SK-N-MC (cell line): ENCODE measurements around the gene INTS14.

Experiments
- EZH2 ChIP-seq: fragments of 200-600 bp; sonication (generic); IDR thresholded peaks from one replicate; pipeline ENCODE4 v1.6.1; 2017; ENCODE audit warnings: antibody characterized with exemption
- FOXP2 ChIP-seq: optimal IDR thresholded peaks from 2 replicates; pipeline ENCODE3; 2011; ENCODE audit warnings: mild to moderate bottlenecking, moderate library complexity; ENCODE audit not compliant: insufficient read depth; ENCODE audit errors: extremely low read length, control extremely low read depth
- POLR2AphosphoS5 ChIP-seq: IDR thresholded peaks from 2 replicates; pipeline ENCODE4 v1.6.1; 2012; ENCODE audit warnings: mild to moderate bottlenecking, low read depth, low read length, borderline replicate concordance

- TF ChIP-seq POLR2AphosphoS5, result no peak
- no peak for TF ChIP-seq EZH2
- no peak for TF ChIP-seq FOXP2
Observed at GRCh38 chr15:65529762-65530317, 81.1 kb downstream of the INTS14 start.
